K562 (cell line): ENCODE data around the gene CBY3. TPM values are rescaled to one million over a fixed set of nuclear protein-coding genes. Genes with fewer than 3 reads are reported as not detected.

Experiments used
- FOSL1 ChIP-seq: fragments of 200-800 bp; sonication (Bioruptor generic); conservative IDR thresholded peaks from 2 replicates; pipeline ENCODE4 v1.6.1; 2016; ENCODE audit warnings: missing genetic modification characterization, missing compliant biosample characterization
- GABPB2 ChIP-seq: fragments of 250-450 bp; sonication (Bioruptor Pico); conservative IDR thresholded peaks from 2 replicates; pipeline ENCODE4 v1.5.1; 2021; ENCODE audit warnings: mild to moderate bottlenecking
- GATA2 ChIP-seq: sonication (generic); formaldehyde crosslinking; IDR thresholded peaks from 2 replicates; pipeline ENCODE4 v1.4.0; 2020; ENCODE audit warnings: mild to moderate bottlenecking, missing genetic modification reagents
- HDAC2 ChIP-seq: fragments of 450-650 bp; IDR thresholded peaks from 2 replicates; pipeline ENCODE4 v1.6.1; 2016; ENCODE audit warnings: mild to moderate bottlenecking
- KDM5B ChIP-seq: fragments of 200-600 bp; sonication (generic); IDR thresholded peaks from 2 replicates; pipeline ENCODE4 v1.6.1; 2012; ENCODE audit warnings: low read depth, mild to moderate bottlenecking, moderate library complexity, low read length, control low read depth, inconsistent platforms; ENCODE audit not compliant: insufficient replicate concordance
- LCOR ChIP-seq: sonication (generic); formaldehyde crosslinking; IDR thresholded peaks from 2 replicates; pipeline ENCODE4 v1.8.0; 2022; ENCODE audit warnings: mild to moderate bottlenecking, missing genetic modification reagents
- MIER1 ChIP-seq: fragments of 450-650 bp; IDR thresholded peaks from 2 replicates; pipeline ENCODE4 v1.6.1; 2016; ENCODE audit warnings: antibody characterized with exemption, mild to moderate bottlenecking, low read depth
- NCOA2 ChIP-seq, 2 experiments: fragments of 450-650 bp; IDR thresholded peaks; 2 replicates each; pipeline ENCODE4 v1.6.1; 2018; ENCODE audit warnings: mild to moderate bottlenecking in 2 of 2, moderate library complexity in 1 of 2; ENCODE audit not compliant: partially characterized antibody in 2 of 2
- NELFE ChIP-seq: IDR thresholded peaks from 2 replicates; pipeline ENCODE4 v1.6.1; 2011; ENCODE audit warnings: mild to moderate bottlenecking; ENCODE audit not compliant: insufficient read depth, insufficient read length
- NR1H2 ChIP-seq: sonication (generic); formaldehyde crosslinking; IDR thresholded peaks from 2 replicates; pipeline ENCODE4 v1.4.0; 2020; ENCODE audit warnings: mild to moderate bottlenecking, missing genetic modification reagents
- OTX1 ChIP-seq: fragments of 450-650 bp; formaldehyde crosslinking; IDR thresholded peaks from 2 replicates; pipeline ENCODE4 v1.4.0; 2022; ENCODE audit warnings: mild to moderate bottlenecking
- POLR2B ChIP-seq: fragments of 450-650 bp; IDR thresholded peaks from 2 replicates; pipeline ENCODE4 v1.6.1; 2018; ENCODE audit warnings: low read depth; ENCODE audit not compliant: partially characterized antibody
- TAF15 ChIP-seq: fragments of 200-400 bp; formaldehyde crosslinking; IDR thresholded peaks from 2 replicates; pipeline ENCODE4 v1.6.1; 2017; ENCODE audit warnings: mild to moderate bottlenecking, low read depth, low read length, moderate library complexity
- TAF9B ChIP-seq: fragments of 450-650 bp; IDR thresholded peaks from 2 replicates; pipeline ENCODE4 v1.6.1; 2018; ENCODE audit warnings: mild to moderate bottlenecking; ENCODE audit not compliant: partially characterized antibody
- TRIM24 ChIP-seq, 2 experiments: fragments of 450-650 bp; IDR thresholded peaks; 2 replicates each; pipeline ENCODE4 v1.6.1; 2016
- ZBTB8A ChIP-seq: fragments of 450-650 bp; IDR thresholded peaks from 2 replicates; pipeline ENCODE4 v1.6.1; 2018; ENCODE audit warnings: mild to moderate bottlenecking, moderate library complexity; ENCODE audit not compliant: partially characterized antibody
- ZKSCAN1 ChIP-seq: fragments of 150-350 bp; IDR thresholded peaks from 2 replicates; pipeline ENCODE4 v1.6.1; 2016; ENCODE audit warnings: low read depth, low read length
- ZNF316 ChIP-seq: fragments of 450-650 bp; IDR thresholded peaks from 2 replicates; pipeline ENCODE4 v1.6.1; 2016
- polyA plus RNA-seq, 8 experiments: library from polyadenylated mRNA; depleted of rRNA in 4 of 8; stranded (reverse) in 5 of 8; unstranded in 3 of 8; fragments of >200 nt; fragmentation: Nextera tagmentation in 2 of 8; fragmentation: Illumina TruSeq in 1 of 8; extraction: Ambion mirVana in 2 of 8; extraction: Trizol in 1 of 8; gene quantifications; 2 replicates each; pipeline versions ENCODE4 v1.2.1 to v1.2.3, GENCODE V29; 2011 to 2014; ENCODE audit warnings: inconsistent platforms in 1 of 8, missing spikeins in 1 of 8
- total RNA-seq, 7 experiments: library from RNA; depleted of rRNA in 6 of 7; stranded (reverse); fragments of >200 nt in 6 of 7; fragmentation: Illumina TruSeq in 2 of 7; extraction: Trizol in 2 of 7; gene quantifications; 2 replicates each; pipeline versions ENCODE4 v1.2.1 to v1.2.3, GENCODE V29; 2011 to 2021; ENCODE audit warnings: low replicate concordance in 1 of 7
- TF ChIP-seq, protein P1 (sequence below): fragments of 200-400 bp; formaldehyde crosslinking; IDR thresholded peaks from 2 replicates; pipeline ENCODE4 v1.6.1; 2017; ENCODE audit warnings: mild to moderate bottlenecking, low read depth, low read length, moderate library complexity
- TF ChIP-seq, protein P2 (sequence below): sonication (generic); formaldehyde crosslinking; IDR thresholded peaks from 2 replicates; pipeline ENCODE4 v1.8.0; 2022; ENCODE audit warnings: missing genetic modification reagents, mild to moderate bottlenecking, borderline replicate concordance
- TF ChIP-seq, protein P3 (sequence below): fragments of 250-450 bp; sonication (Bioruptor Pico); IDR thresholded peaks from 2 replicates; pipeline ENCODE4 v1.5.1; 2021; ENCODE audit warnings: mild to moderate bottlenecking
- TF ChIP-seq, protein P4 (sequence below): fragments of 450-650 bp; IDR thresholded peaks from 2 replicates; pipeline ENCODE4 v1.6.1; 2016; ENCODE audit warnings: borderline replicate concordance

CBY3 gene
- total and polyA plus RNA-seq, 9 of the 15 experiments (the other 6 are each of a cell fraction or from before 2014, with no cell fraction given), result not detected

DNA sequence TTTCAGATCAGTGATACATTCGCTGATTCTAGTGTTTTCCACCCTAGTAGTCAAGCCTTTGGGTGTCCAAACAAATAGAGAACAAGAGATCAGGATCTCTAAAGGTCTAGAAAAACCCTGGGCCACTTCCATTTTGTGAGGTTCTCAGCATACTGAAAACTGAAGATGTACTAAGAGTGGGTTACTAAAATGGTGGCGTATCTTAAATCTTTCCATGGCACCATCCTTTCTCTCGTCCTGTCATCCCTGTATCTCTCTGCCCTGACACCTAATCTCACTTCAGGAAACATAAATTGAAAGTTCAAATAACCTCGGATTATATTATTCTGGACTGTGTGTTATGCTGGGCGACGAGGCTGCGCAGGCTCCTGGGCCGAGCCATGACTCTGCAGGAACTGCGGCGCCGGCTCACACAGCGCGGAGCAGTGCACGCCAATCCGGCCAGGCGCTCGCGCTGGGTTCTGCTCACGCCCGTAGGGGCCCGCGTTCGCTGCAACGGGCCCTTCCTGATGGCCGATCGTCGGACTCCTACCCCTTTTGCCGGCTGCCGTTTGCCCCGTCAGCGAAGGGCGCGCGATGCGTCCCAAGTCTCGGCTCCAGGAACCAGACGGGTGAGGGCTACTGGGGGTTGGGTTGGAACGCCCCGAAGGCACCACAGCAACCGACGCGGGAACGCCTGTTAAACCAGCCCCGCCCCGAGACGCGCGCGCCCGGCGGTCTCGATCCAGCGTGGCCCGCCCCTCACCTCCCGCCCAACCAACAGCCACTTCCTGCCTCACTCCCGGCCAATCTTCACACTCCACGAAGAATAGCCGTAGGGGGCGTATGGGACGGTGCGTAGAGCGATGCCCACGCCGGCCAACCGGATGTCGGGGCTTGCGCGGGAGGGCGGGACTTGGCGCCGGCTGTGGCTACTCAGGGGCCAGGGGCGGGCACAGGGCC, 17.4 kb upstream of the CBY3 start (continued):
- TF ChIP-seq ZBTB8A (no peak), POLR2B (peak; percentile 82), GATA2 (CRISPR knock-in tag) (peak; percentile 48), TAF15 (no peak), NCOA2 (IDR thresholded peaks at IDR 0.05; ENCODE audit: partially characterized antibody in 2 of 2) (no peak), TRIM24 (IDR thresholded peaks at IDR 0.05) (0 out of 4 replicates have a peak, but pooled peaks of 1 of the 2 experiments have one; percentile 1), NELFE (no peak), MIER1 (no peak), NR1H2 (CRISPR knock-in tag) (no peak; the same call in 1 of the 2 replicates), LCOR (CRISPR knock-in tag) (peak; percentile 45; the same call in 1 of the 2 replicates), HDAC2 (no peak; the same call in none of the 2 replicates), ZNF316 (peak; percentile 93), ZKSCAN1 (0 out of 2 replicates have a peak, but pooled peaks have one; percentile 62), TAF9B (peak; percentile 75), GABPB2 (CRISPR knock-in tag) (no peak), OTX1 (CRISPR knock-in tag) (0 out of 2 replicates have a peak, but pooled peaks have one; percentile 30), KDM5B (peak; percentile 85), FOSL1 (tag) (no peak)
- TF ChIP-seq, protein P1, sequence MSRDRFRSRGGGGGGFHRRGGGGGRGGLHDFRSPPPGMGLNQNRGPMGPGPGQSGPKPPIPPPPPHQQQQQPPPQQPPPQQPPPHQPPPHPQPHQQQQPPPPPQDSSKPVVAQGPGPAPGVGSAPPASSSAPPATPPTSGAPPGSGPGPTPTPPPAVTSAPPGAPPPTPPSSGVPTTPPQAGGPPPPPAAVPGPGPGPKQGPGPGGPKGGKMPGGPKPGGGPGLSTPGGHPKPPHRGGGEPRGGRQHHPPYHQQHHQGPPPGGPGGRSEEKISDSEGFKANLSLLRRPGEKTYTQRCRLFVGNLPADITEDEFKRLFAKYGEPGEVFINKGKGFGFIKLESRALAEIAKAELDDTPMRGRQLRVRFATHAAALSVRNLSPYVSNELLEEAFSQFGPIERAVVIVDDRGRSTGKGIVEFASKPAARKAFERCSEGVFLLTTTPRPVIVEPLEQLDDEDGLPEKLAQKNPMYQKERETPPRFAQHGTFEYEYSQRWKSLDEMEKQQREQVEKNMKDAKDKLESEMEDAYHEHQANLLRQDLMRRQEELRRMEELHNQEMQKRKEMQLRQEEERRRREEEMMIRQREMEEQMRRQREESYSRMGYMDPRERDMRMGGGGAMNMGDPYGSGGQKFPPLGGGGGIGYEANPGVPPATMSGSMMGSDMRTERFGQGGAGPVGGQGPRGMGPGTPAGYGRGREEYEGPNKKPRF, result no peak
- TF ChIP-seq, protein P2, sequence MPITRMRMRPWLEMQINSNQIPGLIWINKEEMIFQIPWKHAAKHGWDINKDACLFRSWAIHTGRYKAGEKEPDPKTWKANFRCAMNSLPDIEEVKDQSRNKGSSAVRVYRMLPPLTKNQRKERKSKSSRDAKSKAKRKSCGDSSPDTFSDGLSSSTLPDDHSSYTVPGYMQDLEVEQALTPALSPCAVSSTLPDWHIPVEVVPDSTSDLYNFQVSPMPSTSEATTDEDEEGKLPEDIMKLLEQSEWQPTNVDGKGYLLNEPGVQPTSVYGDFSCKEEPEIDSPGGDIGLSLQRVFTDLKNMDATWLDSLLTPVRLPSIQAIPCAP (CRISPR knock-in tag), result no peak
- TF ChIP-seq, protein P3, sequence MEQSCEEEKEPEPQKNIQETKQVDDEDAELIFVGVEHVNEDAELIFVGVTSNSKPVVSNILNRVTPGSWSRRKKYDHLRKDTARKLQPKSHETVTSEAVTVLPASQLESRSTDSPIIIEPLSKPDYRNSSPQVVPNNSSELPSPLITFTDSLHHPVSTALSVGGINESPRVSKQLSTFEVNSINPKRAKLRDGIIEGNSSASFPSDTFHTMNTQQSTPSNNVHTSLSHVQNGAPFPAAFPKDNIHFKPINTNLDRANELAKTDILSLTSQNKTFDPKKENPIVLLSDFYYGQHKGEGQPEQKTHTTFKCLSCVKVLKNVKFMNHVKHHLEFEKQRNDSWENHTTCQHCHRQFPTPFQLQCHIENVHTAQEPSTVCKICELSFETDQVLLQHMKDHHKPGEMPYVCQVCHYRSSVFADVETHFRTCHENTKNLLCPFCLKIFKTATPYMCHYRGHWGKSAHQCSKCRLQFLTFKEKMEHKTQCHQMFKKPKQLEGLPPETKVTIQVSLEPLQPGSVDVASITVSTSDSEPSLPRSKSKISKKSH, result no peak
- TF ChIP-seq, protein P4, sequence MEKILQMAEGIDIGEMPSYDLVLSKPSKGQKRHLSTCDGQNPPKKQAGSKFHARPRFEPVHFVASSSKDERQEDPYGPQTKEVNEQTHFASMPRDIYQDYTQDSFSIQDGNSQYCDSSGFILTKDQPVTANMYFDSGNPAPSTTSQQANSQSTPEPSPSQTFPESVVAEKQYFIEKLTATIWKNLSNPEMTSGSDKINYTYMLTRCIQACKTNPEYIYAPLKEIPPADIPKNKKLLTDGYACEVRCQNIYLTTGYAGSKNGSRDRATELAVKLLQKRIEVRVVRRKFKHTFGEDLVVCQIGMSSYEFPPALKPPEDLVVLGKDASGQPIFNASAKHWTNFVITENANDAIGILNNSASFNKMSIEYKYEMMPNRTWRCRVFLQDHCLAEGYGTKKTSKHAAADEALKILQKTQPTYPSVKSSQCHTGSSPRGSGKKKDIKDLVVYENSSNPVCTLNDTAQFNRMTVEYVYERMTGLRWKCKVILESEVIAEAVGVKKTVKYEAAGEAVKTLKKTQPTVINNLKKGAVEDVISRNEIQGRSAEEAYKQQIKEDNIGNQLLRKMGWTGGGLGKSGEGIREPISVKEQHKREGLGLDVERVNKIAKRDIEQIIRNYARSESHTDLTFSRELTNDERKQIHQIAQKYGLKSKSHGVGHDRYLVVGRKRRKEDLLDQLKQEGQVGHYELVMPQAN, result peak; percentile 88
